DMS79 (cell line): ENCODE measurements around the gene KRT14.
"Not testable (repeated sequence)": the region's sequence is repeated elsewhere in the genome, so short reads cannot be mapped to it uniquely, and the experiment has no call there.

Experiments
- DNase-seq: peaks from one replicate; lab custom pipeline; 2025; lab: John Stamatoyannopoulos, UW

Gene KRT14

GRCh38 chr17:41546819-41547218 is 39.9 kb downstream of the KRT14 start:
- DNase-seq: no peak

- DNase-seq: no peak
Measured at GRCh38 chr17:41545829-41546410, 40.8 kb downstream of the KRT14 start.

DNA sequence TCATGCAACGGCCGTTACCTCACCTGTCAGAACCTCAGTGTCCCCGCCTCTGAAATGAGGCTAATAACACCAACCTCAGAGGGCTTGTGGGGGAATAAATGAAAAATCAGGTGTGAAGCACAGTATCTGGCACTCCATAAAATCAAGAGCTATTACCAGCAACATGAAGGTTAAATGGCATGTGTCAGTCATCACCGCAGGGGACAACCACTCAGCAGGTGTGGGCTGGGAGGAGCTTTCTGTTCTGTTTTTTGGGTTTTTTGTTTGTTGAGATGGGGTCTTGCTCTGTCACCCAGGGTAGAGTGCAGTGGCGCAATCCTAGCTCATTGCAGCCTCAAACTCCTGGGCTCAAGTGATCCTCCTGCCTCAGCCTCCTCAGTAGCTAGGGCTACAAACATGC is 41.8 kb downstream of the KRT14 start:
- DNase-seq: no peak

DNA sequence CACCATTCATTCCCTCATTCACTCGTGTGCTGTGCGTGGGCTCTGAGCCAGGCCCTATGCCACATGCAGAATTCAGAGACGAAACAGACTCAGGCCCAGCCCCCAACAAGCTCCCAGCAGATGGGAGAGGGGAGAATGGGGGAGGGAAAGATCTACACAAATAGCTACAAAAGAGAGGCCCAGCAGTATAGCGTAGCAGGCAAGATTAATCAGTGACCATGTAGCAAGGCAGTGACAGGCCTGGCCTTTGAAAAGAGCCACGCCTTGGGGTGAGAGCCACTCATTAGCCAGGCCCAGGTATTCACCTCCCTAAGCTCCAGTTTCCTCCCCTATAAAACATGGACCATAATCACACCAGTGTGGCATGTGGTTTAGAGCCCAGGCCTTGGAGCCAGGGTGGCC is 42.2 kb downstream of the KRT14 start:
- no peak for DNase-seq

DNA sequence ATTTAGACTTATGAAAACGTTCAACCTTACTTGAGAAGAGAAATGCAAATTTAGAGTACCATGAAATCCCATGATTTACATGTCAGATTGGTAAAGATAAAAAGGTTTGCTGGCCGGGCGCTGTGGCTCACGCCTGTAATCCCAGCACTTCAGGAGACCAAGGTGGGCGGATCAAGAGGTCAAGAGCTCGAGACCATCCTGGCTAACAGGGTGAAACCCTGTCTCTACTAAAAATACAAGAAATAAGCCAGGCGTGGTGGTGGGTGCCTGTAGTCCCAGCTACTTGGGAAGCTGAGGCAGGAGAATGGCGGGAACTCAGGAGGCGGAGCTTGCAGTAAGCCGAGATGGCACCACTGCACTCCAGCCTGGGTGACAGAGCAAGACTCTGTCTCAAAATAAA is 43.9 kb downstream of the KRT14 start:
- DNase-seq: not testable (repeated sequence)

GRCh38 chr17:41542357-41542756 is 44.3 kb downstream of the KRT14 start:
- DNase-seq: no peak

DNA sequence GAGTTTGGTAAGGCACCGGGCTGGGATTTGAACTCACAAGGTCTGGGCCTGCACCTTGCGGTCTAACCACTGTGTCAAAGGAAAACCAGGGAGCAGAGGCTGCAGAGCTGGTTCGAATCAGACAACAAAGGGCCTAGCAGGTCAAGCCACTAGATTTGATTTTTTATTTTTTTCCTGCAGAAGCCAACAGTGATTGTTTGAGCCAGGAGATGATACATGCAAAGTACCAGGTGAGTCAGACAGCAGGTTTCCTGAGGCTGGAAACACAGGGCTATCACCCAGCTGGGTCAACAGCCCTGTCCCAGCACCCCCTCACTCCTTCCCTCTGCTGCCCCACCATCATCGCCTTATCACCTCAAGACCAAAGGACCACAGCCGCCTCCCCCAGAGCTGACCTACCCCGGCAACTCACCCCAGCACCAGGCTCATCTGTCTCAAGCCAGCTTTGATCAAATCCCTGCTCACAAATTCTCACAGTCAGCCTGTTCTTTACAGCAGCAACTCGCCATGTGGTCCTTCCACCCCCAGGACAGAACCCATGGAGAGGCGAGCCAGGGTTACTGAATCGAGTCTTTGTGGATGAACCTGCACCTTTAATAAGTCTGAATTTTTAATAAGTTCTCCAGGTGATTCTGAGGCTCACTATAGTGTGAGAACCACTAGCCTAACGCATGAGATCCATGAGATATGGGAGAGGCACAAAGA is 45.6 kb downstream of the KRT14 start:
- no peak for DNase-seq

DNA sequence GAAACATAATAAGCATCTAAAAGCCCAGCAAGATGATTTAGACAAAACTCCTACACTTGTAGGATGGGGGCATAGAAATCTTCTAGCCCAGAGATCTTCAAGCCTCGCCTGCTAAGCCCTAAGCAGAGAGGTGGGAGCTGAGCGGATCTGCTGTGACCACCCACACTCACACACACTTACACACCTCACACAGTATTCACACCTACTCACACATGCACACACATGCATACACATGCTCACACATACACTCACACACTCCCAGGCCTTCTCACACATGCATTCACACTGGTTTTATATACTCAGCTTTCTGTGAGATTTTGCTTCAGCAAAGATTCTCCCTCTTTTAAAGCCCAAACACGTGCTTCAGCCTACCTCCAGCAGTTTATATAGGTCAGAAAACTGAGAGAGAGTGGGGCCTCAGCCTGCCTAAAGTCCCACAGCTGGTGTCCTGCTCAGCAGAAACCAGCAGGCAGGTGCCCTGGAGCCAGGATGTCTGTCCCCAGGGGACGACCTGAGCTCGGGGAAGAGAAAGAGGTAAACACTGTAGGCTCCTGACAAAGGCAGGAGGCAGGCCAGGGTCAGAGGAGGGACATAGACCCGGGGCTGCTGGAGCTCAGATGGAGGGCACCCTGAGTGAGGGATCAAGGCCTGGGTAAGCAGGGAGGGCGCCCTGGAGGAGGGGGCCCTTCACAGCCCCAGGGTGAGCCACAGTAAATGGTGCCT is 46.6 kb downstream of the KRT14 start:
- no peak for DNase-seq

GRCh38 chr17:41539071-41539492 is 47.6 kb downstream of the KRT14 start:
- no peak for DNase-seq

- DNase-seq: no peak
Measured at GRCh38 chr17:41538565-41538991, 48.1 kb downstream of the KRT14 start.

- DNase-seq: no peak
Measured at GRCh38 chr17:41537990-41538389, 48.7 kb downstream of the KRT14 start.

- DNase-seq: no peak
Measured at GRCh38 chr17:41537614-41537954, 49.1 kb downstream of the KRT14 start.

GRCh38 chr17:41536741-41537613 is 49.7 kb downstream of the KRT14 start:
- DNase-seq: no peak

- DNase-seq: no peak
Measured at GRCh38 chr17:41535764-41536481, 50.8 kb downstream of the KRT14 start.

DNA sequence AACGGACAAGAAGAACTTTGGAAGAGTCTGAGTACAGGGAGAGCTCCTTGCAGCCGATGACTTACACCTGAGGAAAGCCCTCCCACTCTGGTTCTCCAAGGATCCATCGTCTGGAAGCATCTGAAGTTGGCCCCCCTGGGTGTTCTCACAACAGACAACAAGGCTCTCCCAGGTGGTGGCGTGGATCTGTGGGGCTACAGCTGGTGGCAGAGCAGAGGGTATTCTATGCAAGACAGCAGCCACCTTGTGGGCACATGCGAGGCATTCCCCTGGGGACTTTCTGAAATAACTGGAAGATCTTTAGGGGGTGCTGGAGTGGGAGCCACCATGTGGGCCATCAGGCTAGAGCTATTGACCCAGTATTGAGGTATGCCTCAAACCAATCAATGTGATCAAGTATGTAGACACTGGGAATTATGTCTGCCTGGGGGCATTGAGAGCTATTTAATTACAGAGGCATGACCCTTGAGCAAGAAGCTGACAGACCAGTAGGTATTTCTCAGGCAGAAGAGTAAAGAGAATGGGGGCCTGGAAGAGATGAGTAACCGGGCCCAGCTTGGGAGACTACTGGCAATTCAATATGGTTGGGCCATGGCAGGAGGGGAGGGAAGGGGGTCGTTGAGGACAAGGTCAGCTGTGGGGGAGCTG is 51.7 kb downstream of the KRT14 start:
- no peak for DNase-seq

DNA sequence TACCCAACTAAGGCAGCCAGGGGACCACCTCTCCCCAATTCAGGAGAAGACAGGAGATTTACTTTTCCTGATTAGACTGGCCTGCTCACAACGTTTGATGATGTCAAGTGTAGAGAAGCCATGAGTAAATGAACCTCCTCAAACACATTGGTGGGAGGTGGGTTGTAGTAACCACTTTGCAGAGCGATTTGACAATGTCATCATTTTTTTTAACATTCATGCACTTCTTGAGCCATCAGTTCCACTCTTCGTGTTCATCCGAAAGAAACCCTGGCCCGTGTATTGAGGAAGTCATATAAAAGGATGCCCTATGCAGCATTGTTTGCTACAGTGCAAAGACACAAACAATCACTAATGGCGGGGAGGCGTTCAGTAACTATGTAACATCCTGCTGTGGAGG is 53.1 kb downstream of the KRT14 start:
- no peak for DNase-seq

- no peak for DNase-seq
Measured at GRCh38 chr17:41532947-41533570, 53.6 kb downstream of the KRT14 start.
